GM21367 (cell line): ENCODE data around the gene ZFP42.
"Not testable (repeated sequence)": the region's sequence is repeated elsewhere in the genome, so short reads cannot be mapped to it uniquely, and the experiment has no call there.

Experiments
- ATAC-seq: cut with Tn5 transposase; IDR thresholded peaks from one replicate; pipeline ENCODE4 v1.9.1; 2021; ENCODE audit not compliant: unreplicated experiment

Gene ZFP42

GRCh38 chr4:187995322-187996207 lies at the start of gene ZFP42:
Gene ZFP42 (plus strand): TSS chr4:187995771. CDS start chr4:188002808, 7,037 bp downstream.
- ATAC-seq, result no peak

GRCh38 chr4:187961171-187961570 lies 34.4 kb upstream of the ZFP42 start:
- no peak for ATAC-seq

GRCh38 chr4:187961961-187962360 lies 33.6 kb upstream of the ZFP42 start:
- no peak for ATAC-seq

- ATAC-seq, result no peak
Observed at GRCh38 chr4:187962926-187963325, 32.6 kb upstream of the ZFP42 start.

- ATAC-seq, result no peak
Observed at GRCh38 chr4:187965726-187966125, 29.8 kb upstream of the ZFP42 start.

GRCh38 chr4:187972135-187972534 lies 23.4 kb upstream of the ZFP42 start:
- ATAC-seq, result no peak

GRCh38 chr4:187983746-187984145 lies 11.8 kb upstream of the ZFP42 start:
- no peak for ATAC-seq

GRCh38 chr4:187992971-187993370 lies 2.6 kb upstream of the ZFP42 start:
- ATAC-seq, result no peak

GRCh38 chr4:187993827-187994226 lies 1.7 kb upstream of the ZFP42 start:
- no peak for ATAC-seq

GRCh38 chr4:187996502-187997177 lies 1.1 kb downstream of the ZFP42 start:
- no peak for ATAC-seq

GRCh38 chr4:187997991-187998390 lies 2.4 kb downstream of the ZFP42 start:
- ATAC-seq, result not testable (repeated sequence)

- no peak for ATAC-seq
Observed at GRCh38 chr4:187999406-187999932, 3.9 kb downstream of the ZFP42 start.

- no peak for ATAC-seq
Observed at GRCh38 chr4:188002323-188002722, 6.8 kb downstream of the ZFP42 start.

- ATAC-seq, result no peak
Observed at GRCh38 chr4:188002751-188003150, 7.2 kb downstream of the ZFP42 start.

GRCh38 chr4:188005561-188005960 lies 10.0 kb downstream of the ZFP42 start:
- no peak for ATAC-seq

GRCh38 chr4:188006285-188006848 lies 10.8 kb downstream of the ZFP42 start:
- ATAC-seq, result no peak

- ATAC-seq, result no peak
Observed at GRCh38 chr4:188008377-188008776, 12.8 kb downstream of the ZFP42 start.

GRCh38 chr4:188012426-188012945 lies 16.9 kb downstream of the ZFP42 start:
- ATAC-seq, result no peak

GRCh38 chr4:188015025-188015940 lies 19.7 kb downstream of the ZFP42 start:
- no peak for ATAC-seq

GRCh38 chr4:188016754-188017153 lies 21.2 kb downstream of the ZFP42 start:
- no peak for ATAC-seq
